ENCODE measurements around the gene FCAR. TPM values are rescaled to one million over a fixed set of nuclear protein-coding genes. Genes with fewer than 3 reads are reported as not detected.
"Not testable (repeated sequence)": the region's sequence is repeated elsewhere in the genome, so short reads cannot be mapped to it uniquely, and the experiment has no call there.

Gene FCAR
- total RNA-seq, 2 experiments from 2014 or later = not detected

DNA sequence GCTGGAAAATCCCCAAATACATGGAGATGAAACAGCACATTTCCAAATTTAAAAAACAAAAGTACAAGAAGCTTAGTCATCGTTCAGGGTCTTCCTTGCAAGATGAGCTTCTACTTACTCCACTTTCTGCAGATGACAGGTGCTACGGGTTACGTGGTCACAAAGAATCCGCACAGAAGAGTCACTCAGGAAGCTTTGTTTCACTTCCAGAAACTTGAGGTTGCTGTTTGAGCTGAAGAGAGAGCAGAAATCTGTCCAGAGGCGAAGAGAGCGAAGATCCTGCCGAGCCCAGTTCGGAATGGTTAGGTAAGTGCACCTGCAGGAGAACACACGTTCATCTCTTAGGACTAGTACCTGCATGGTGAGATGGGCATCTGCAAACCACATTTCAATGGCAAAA, 63.9 kb downstream of the FCAR start:
- H3K4me3 Mint-ChIP-seq = no peak overlapping the region

DNA sequence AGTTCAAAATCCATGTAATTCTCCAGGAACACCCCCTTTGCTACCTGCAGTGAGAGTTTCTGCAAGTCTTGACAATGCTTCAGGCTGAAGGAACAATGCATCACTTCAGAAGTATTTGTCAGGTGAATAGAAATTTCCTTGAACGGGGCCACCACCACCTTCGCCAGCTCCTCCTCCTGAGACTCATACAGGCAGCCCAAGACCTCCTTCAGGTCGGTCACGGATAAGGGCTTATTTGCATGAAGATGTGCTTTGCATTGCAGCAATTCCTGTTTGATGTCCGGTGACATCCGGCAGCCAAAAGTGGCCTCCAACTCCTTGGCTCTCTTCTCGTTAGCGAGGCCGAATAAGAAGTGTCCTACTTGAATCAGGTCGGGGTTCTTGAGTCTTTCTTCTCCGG, 64.9 kb downstream of the FCAR start:
- Mint-ChIP-seq H3K9me3 (no peaks in the 10 kb centered on the region), H3K27ac (no peak overlapping the region), H3K36me3 (ENCODE audit: low read depth) (no peaks in the 10 kb centered on the region), H3K4me1 (peaks cover 9% of the 10 kb centered on the region), H3K4me3 (no peak overlapping the region), H3K27me3 (peaks cover 13% of the 10 kb centered on the region)
- ChIA-PET CTCF (no interaction called here), POLR2A (interaction anchor here (1.2 kb wide), 1 partner anchor 10 kb away, joined by 3 read pairs; no protein-coding TSS in a partner anchor)
- no peak for DNase-seq

More for the DNA sequence above, 63.9 kb downstream of the FCAR start:
- Mint-ChIP-seq H3K36me3 (ENCODE audit: low read depth) (no peaks in the 10 kb centered on the region), H3K27ac (peak overlapping the region; percentile 16), H3K9me3 (no peaks in the 10 kb centered on the region), H3K4me1 (peaks cover 9% of the 10 kb centered on the region), H3K27me3 (peaks cover 13% of the 10 kb centered on the region)
- DNase-seq = peak; percentile 30
- ChIA-PET CTCF (interaction anchor here (0.7 to 0.8 kb wide), 3 partner anchors 22 to 288 kb away, joined by 3 to 4 read pairs (median 4); no protein-coding TSS in a partner anchor), POLR2A (interaction anchor here (1.2 kb wide), 1 partner anchor 11 kb away, joined by 3 read pairs; no protein-coding TSS in a partner anchor)

- DNase-seq; H3K36me3 Mint-ChIP-seq (ENCODE audit: low read depth); H3K4me3 Mint-ChIP-seq; H3K27ac Mint-ChIP-seq; H3K4me1 Mint-ChIP-seq; POLR2A ChIA-PET; H3K9me3 Mint-ChIP-seq; CTCF ChIA-PET: not testable (repeated sequence)
- peaks cover 13% of the 10 kb centered on the region for H3K27me3 Mint-ChIP-seq
Observed at GRCh38 chr19:54939538-54939937, 65.5 kb downstream of the FCAR start.

Other genes with a start within 250 kb of the FCAR start
- gene LILRB1, start 243.8 kb upstream of the FCAR start, total RNA-seq = under 1 TPM; 0.08 to 0.38 TPM
- gene LILRB4, start 211.2 kb upstream of the FCAR start, total RNA-seq = not detected
- gene KIR3DL3, start 149.8 kb upstream of the FCAR start, total RNA-seq = not detected
- not detected for gene KIR2DL3, start 135.7 kb upstream of the FCAR start, total RNA-seq
- gene KIR2DL1, start 104.4 kb upstream of the FCAR start, total RNA-seq = not detected
- gene KIR2DL4, start 70.6 kb upstream of the FCAR start, total RNA-seq = not detected
- gene KIR3DL1, start 57.8 kb upstream of the FCAR start, total RNA-seq = under 1 TPM in 1 of 2 experiments, not detected in 1; 0.23 TPM
- not detected for gene KIR2DS4, start 41.6 kb upstream of the FCAR start, total RNA-seq
- 1 to 10 TPM in 1 of 2 experiments, under 1 TPM in 1; 0.75 to 1.1 TPM for gene KIR3DL2, start 23.8 kb upstream of the FCAR start, total RNA-seq
- gene NCR1, start 31.9 kb downstream of the FCAR start, total RNA-seq = not detected
- gene NLRP7, start 73.3 kb downstream of the FCAR start, total RNA-seq = not detected
- 10 to 100 TPM; 14.3 to 14.8 TPM for gene NLRP2, start 92.1 kb downstream of the FCAR start, total RNA-seq
- gene GP6, start 164.0 kb downstream of the FCAR start, total RNA-seq = under 1 TPM in 1 of 2 experiments, not detected in 1; 0.18 TPM
- gene RDH13, start 188.9 kb downstream of the FCAR start, total RNA-seq = 10 to 100 TPM; 15.3 to 15.5 TPM
- gene EPS8L1, start 201.6 kb downstream of the FCAR start, total RNA-seq = 1 to 10 TPM; 6.9 to 7.6 TPM
- 100 to 1,000 TPM; 132 to 134 TPM for gene PPP1R12C, start 243.4 kb downstream of the FCAR start, total RNA-seq

Data from activated CD4-positive, alpha-beta memory T cell treated with anti-CD3 and anti-CD28 coated beads, Interleukin-2, amount 10 ng/mL, durations not matched to agents 7 days and 5 days (primary cell).